ENCODE results near the gene DTNB. TPM values are rescaled to one million over a fixed set of nuclear protein-coding genes. Genes with fewer than 3 reads are reported as not detected.
A peak's percentile ranks its signal among the peaks of the same experiment; 100 is the strongest.
"Not testable (repeated sequence)": the region's sequence is repeated elsewhere in the genome, so short reads cannot be mapped to it uniquely, and the experiment has no call there.

Gene DTNB
- total and polyA plus RNA-seq, 4 experiments from 2014 or later = 18.0 to 45.3 (median 33.2) TPM

GRCh38 chr2:25669520-25669919, 3.9 kb downstream of the DTNB start:
- DNase-seq = no peak
- intact Hi-C loops (cut with micrococcal nuclease) = no loop called here
- Mint-ChIP-seq H3K4me3 (no peak overlapping the region), H3K36me3 (peaks cover 0 to 4% of the 10 kb centered on the region in 2 donors), H3K4me1 (peaks cover 20 to 38% (median 31%) of the 10 kb centered on the region in 4 donors), H3K27ac (no peak overlapping the region), H3K9me3 (no peaks in the 10 kb centered on the region), H3K27me3 (no peaks in the 10 kb centered on the region)
- no peaks in the 10 kb centered on the region for H3K9me3 ChIP-seq (ENCODE audit: control insufficient read depth in 1 of 2, low read length in 2 of 2)
- ChIA-PET POLR2A (ENCODE audit: partially characterized antibody) (no interaction called here), CTCF (ENCODE audit: partially characterized antibody) (no interaction called here)
- no peaks in the 10 kb centered on the region for H3K27me3 ChIP-seq (ENCODE audit: insufficient read depth, low read length)
- no peak overlapping the region for H3K4me3 ChIP-seq (ENCODE audit: low read length in 2 of 2)
- H3K4me1 ChIP-seq (ENCODE audit: insufficient read depth, low read length) = peaks cover 28% of the 10 kb centered on the region
- no peak overlapping the region for H3K27ac ChIP-seq (ENCODE audit: low read depth, low read length)
- H3K36me3 ChIP-seq (ENCODE audit: insufficient read depth, low read length) = no peaks in the 10 kb centered on the region

GRCh38 chr2:25666218-25666617, 7.2 kb downstream of the DTNB start:
- H3K27ac ChIP-seq (ENCODE audit: low read depth, low read length) = no peak overlapping the region
- Mint-ChIP-seq H3K36me3 (no peaks in the 10 kb centered on the region), H3K9me3 (no peaks in the 10 kb centered on the region), H3K4me1 (peaks cover 10 to 29% (median 20%) of the 10 kb centered on the region in 4 donors), H3K4me3 (no peak overlapping the region), H3K27me3 (no peaks in the 10 kb centered on the region), H3K27ac (no peak overlapping the region)
- peaks cover 5% of the 10 kb centered on the region for H3K4me1 ChIP-seq (ENCODE audit: insufficient read depth, low read length)
- H3K27me3 ChIP-seq (ENCODE audit: insufficient read depth, low read length) = no peaks in the 10 kb centered on the region
- POLR2A ChIA-PET (ENCODE audit: partially characterized antibody) = no interaction called here
- CTCF ChIA-PET (ENCODE audit: partially characterized antibody) = interaction anchor here (1.0 kb wide), 1 partner anchor 35 kb away, joined by 4 read pairs; no protein-coding TSS in a partner anchor
- H3K36me3 ChIP-seq (ENCODE audit: insufficient read depth, low read length) = no peaks in the 10 kb centered on the region
- H3K9me3 ChIP-seq (ENCODE audit: control insufficient read depth in 1 of 2, low read length in 2 of 2) = no peaks in the 10 kb centered on the region
- no peak overlapping the region for H3K4me3 ChIP-seq (ENCODE audit: low read length in 2 of 2)
- intact Hi-C loops (cut with micrococcal nuclease) = no loop called here
- no peak for DNase-seq

DNA sequence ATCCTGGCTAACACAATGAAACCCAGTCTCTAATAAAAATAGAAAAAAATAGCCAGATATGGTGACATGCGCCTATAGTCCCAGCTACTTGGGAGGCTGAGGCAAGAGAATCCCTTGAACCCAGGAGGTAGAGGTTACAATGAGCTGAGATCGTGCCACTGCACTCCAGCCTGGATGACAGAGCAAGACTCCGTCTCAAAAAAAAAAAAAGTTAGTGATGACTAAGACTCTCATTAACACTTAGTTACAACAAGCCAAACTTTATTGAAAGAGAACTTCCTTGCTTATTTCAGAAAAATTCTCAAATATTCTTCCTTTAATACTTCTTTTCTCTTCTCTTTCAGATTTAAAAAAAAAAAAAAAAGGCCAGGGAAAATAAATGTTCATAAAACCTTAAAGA, 7.9 kb downstream of the DTNB start:
- H3K36me3 ChIP-seq (ENCODE audit: insufficient read depth, low read length); H3K9me3 Mint-ChIP-seq; H3K36me3 Mint-ChIP-seq; H3K27ac ChIP-seq (ENCODE audit: low read depth, low read length); H3K4me3 ChIP-seq (ENCODE audit: low read length in 2 of 2); H3K27me3 ChIP-seq (ENCODE audit: insufficient read depth, low read length); H3K4me1 ChIP-seq (ENCODE audit: insufficient read depth, low read length); POLR2A ChIA-PET (ENCODE audit: partially characterized antibody); DNase-seq; H3K27ac Mint-ChIP-seq; H3K4me3 Mint-ChIP-seq; H3K9me3 ChIP-seq (ENCODE audit: control insufficient read depth in 1 of 2, low read length in 2 of 2); H3K27me3 Mint-ChIP-seq: not testable (repeated sequence)
- intact Hi-C loops (cut with micrococcal nuclease) = loop anchor here (2.0 kb wide), 1 partner anchor 59 kb away; no protein-coding TSS in a partner anchor
- H3K4me1 Mint-ChIP-seq = peaks cover 8 to 33% (median 20%) of the 10 kb centered on the region in 4 donors
- CTCF ChIA-PET (ENCODE audit: partially characterized antibody) = interaction anchor here (0.9 to 1.0 kb wide), 2 partner anchors 36 to 50 kb away, joined by 3 to 4 read pairs; no protein-coding TSS in a partner anchor

DNA sequence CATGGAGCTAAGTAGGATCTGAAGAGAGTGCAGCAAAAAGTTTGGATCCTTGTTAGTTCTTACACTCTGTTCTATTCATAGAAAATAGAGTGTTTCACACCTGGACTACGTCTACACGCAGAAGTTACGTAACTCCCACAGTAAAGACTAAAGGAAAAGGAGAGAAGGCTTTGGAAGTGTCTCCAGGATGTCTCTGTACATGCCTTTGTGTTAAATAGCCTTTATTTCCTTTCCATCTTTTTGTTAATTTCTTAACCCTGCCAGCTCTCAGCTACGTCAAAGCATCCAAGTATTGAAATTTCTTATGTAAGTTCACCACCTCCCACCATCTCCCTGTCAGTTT, 8.4 kb downstream of the DTNB start:
- no peaks in the 10 kb centered on the region for H3K9me3 ChIP-seq (ENCODE audit: control insufficient read depth in 1 of 2, low read length in 2 of 2)
- no peaks in the 10 kb centered on the region for H3K36me3 ChIP-seq (ENCODE audit: insufficient read depth, low read length)
- H3K27ac ChIP-seq (ENCODE audit: low read depth, low read length) = no peak overlapping the region
- Mint-ChIP-seq H3K4me1 (peaks cover 9 to 36% (median 20%) of the 10 kb centered on the region in 4 donors), H3K4me3 (no peak overlapping the region), H3K9me3 (no peaks in the 10 kb centered on the region), H3K27ac (peak overlapping the region in 2 of 7 donors; percentile 15 to 32), H3K27me3 (no peaks in the 10 kb centered on the region), H3K36me3 (no peaks in the 10 kb centered on the region)
- CTCF ChIA-PET (ENCODE audit: partially characterized antibody) = interaction anchor here (0.9 to 1.1 kb wide), 3 partner anchors 49 to 58 kb away, joined by 3 to 5 read pairs (median 3); no protein-coding TSS in a partner anchor
- no peak for DNase-seq
- POLR2A ChIA-PET (ENCODE audit: partially characterized antibody) = no interaction called here
- intact Hi-C loops (cut with micrococcal nuclease) = loop anchor here (2.0 kb wide), 1 partner anchor 58 kb away; no protein-coding TSS in a partner anchor
- H3K4me3 ChIP-seq (ENCODE audit: low read length in 2 of 2) = no peak overlapping the region
- no peaks in the 10 kb centered on the region for H3K27me3 ChIP-seq (ENCODE audit: insufficient read depth, low read length)
- H3K4me1 ChIP-seq (ENCODE audit: insufficient read depth, low read length) = no peaks in the 10 kb centered on the region

GRCh38 chr2:25664183-25664964, 9.0 kb downstream of the DTNB start:
- no peaks in the 10 kb centered on the region for H3K36me3 Mint-ChIP-seq
- Histone ChIP-seq H3K36me3 (ENCODE audit: insufficient read depth, low read length) (no peaks in the 10 kb centered on the region), H3K4me3 (ENCODE audit: low read length in 2 of 2) (no peak overlapping the region), H3K4me1 (ENCODE audit: insufficient read depth, low read length) (no peaks in the 10 kb centered on the region), H3K27ac (ENCODE audit: low read depth, low read length) (no peak overlapping the region), H3K9me3 (ENCODE audit: control insufficient read depth in 1 of 2, low read length in 2 of 2) (no peaks in the 10 kb centered on the region), H3K27me3 (ENCODE audit: insufficient read depth, low read length) (no peaks in the 10 kb centered on the region)
- intact Hi-C loops (cut with micrococcal nuclease) = loop anchor here (2.0 kb wide), 1 partner anchor 58 kb away; no protein-coding TSS in a partner anchor
- ChIA-PET CTCF (ENCODE audit: partially characterized antibody) (interaction anchor here (0.8 to 1.1 kb wide), 4 partner anchors 49 to 391 kb away, joined by 3 to 5 read pairs (median 3); no protein-coding TSS in a partner anchor), POLR2A (ENCODE audit: partially characterized antibody) (no interaction called here)
- peak overlapping the region in 2 of 8 donors; percentile 50 to 66 for H3K4me3 Mint-ChIP-seq
- H3K9me3 Mint-ChIP-seq = no peaks in the 10 kb centered on the region
- H3K27me3 Mint-ChIP-seq = no peaks in the 10 kb centered on the region
- DNase-seq = no peak
- H3K4me1 Mint-ChIP-seq = peaks cover 9 to 39% (median 18%) of the 10 kb centered on the region in 4 donors
- peak overlapping the region in 1 of 7 donors; percentile 32 for H3K27ac Mint-ChIP-seq

GRCh38 chr2:25655316-25655715, 18.1 kb downstream of the DTNB start:
- no peak overlapping the region for H3K4me3 ChIP-seq (ENCODE audit: low read length in 2 of 2)
- intact Hi-C loops (cut with micrococcal nuclease) = no loop called here
- no peaks in the 10 kb centered on the region for H3K4me1 ChIP-seq (ENCODE audit: insufficient read depth, low read length)
- ChIA-PET CTCF (ENCODE audit: partially characterized antibody) (no interaction called here), POLR2A (ENCODE audit: partially characterized antibody) (no interaction called here)
- no peaks in the 10 kb centered on the region for H3K27me3 Mint-ChIP-seq
- H3K27me3 ChIP-seq (ENCODE audit: insufficient read depth, low read length) = no peaks in the 10 kb centered on the region
- no peak overlapping the region for H3K27ac Mint-ChIP-seq
- H3K9me3 Mint-ChIP-seq = no peaks in the 10 kb centered on the region
- no peak for DNase-seq
- peaks cover 9 to 14% of the 10 kb centered on the region in 2 donors for H3K36me3 Mint-ChIP-seq
- no peak overlapping the region for H3K4me3 Mint-ChIP-seq
- peaks cover 6 to 28% (median 15%) of the 10 kb centered on the region in 4 donors for H3K4me1 Mint-ChIP-seq
- H3K36me3 ChIP-seq (ENCODE audit: insufficient read depth, low read length) = no peaks in the 10 kb centered on the region
- H3K27ac ChIP-seq (ENCODE audit: low read depth, low read length) = no peak overlapping the region
- no peaks in the 10 kb centered on the region for H3K9me3 ChIP-seq (ENCODE audit: control insufficient read depth in 1 of 2, low read length in 2 of 2)

DNA sequence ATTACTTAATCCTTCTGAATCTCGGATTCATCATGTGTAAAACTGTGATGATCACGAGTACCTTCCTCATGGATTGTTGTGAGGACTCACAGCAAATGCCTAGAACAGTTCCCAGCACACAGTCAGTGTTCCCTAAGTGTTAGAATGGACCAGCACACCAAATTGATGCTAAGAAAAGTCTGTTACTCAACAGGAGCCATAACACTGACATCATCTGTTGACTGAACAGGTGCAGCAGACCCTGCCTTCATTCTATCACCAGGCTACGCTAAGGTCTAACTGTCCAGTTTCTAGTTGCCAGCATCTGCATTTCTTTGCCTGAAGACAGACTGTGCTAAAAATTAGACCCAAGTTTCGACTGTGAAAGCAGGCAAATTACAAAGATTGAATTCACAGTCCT, 18.6 kb downstream of the DTNB start:
- Histone ChIP-seq H3K9me3 (ENCODE audit: control insufficient read depth in 1 of 2, low read length in 2 of 2) (no peaks in the 10 kb centered on the region), H3K36me3 (ENCODE audit: insufficient read depth, low read length) (no peaks in the 10 kb centered on the region), H3K27ac (ENCODE audit: low read depth, low read length) (no peak overlapping the region), H3K27me3 (ENCODE audit: insufficient read depth, low read length) (no peaks in the 10 kb centered on the region), H3K4me1 (ENCODE audit: insufficient read depth, low read length) (no peaks in the 10 kb centered on the region), H3K4me3 (ENCODE audit: low read length in 2 of 2) (no peak overlapping the region)
- Mint-ChIP-seq H3K36me3 (peaks cover 15 to 19% of the 10 kb centered on the region in 2 donors), H3K9me3 (no peaks in the 10 kb centered on the region), H3K4me1 (peaks cover 6 to 24% (median 13%) of the 10 kb centered on the region in 4 donors), H3K27ac (no peak overlapping the region), H3K4me3 (no peak overlapping the region), H3K27me3 (no peaks in the 10 kb centered on the region)
- POLR2A ChIA-PET (ENCODE audit: partially characterized antibody) = no interaction called here
- no peak for DNase-seq
- intact Hi-C loops (cut with micrococcal nuclease) = no loop called here
- CTCF ChIA-PET (ENCODE audit: partially characterized antibody) = no interaction called here

Data from CD4-positive, alpha-beta memory T cell (primary cell).